Ecto neural progenitor cell (in vitro differentiated cells): ENCODE data around the gene NCBP1.
"Not testable (repeated sequence)": the region's sequence is repeated elsewhere in the genome, so short reads cannot be mapped to it uniquely, and the experiment has no call there.

ENCODE experiments used
- DNase-seq: peaks from one replicate; pipeline ENCODE4 v3.0.0-alpha.2; 2018; ENCODE audit warnings: low spot score

Gene NCBP1, protein sequence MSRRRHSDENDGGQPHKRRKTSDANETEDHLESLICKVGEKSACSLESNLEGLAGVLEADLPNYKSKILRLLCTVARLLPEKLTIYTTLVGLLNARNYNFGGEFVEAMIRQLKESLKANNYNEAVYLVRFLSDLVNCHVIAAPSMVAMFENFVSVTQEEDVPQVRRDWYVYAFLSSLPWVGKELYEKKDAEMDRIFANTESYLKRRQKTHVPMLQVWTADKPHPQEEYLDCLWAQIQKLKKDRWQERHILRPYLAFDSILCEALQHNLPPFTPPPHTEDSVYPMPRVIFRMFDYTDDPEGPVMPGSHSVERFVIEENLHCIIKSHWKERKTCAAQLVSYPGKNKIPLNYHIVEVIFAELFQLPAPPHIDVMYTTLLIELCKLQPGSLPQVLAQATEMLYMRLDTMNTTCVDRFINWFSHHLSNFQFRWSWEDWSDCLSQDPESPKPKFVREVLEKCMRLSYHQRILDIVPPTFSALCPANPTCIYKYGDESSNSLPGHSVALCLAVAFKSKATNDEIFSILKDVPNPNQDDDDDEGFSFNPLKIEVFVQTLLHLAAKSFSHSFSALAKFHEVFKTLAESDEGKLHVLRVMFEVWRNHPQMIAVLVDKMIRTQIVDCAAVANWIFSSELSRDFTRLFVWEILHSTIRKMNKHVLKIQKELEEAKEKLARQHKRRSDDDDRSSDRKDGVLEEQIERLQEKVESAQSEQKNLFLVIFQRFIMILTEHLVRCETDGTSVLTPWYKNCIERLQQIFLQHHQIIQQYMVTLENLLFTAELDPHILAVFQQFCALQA

DNA sequence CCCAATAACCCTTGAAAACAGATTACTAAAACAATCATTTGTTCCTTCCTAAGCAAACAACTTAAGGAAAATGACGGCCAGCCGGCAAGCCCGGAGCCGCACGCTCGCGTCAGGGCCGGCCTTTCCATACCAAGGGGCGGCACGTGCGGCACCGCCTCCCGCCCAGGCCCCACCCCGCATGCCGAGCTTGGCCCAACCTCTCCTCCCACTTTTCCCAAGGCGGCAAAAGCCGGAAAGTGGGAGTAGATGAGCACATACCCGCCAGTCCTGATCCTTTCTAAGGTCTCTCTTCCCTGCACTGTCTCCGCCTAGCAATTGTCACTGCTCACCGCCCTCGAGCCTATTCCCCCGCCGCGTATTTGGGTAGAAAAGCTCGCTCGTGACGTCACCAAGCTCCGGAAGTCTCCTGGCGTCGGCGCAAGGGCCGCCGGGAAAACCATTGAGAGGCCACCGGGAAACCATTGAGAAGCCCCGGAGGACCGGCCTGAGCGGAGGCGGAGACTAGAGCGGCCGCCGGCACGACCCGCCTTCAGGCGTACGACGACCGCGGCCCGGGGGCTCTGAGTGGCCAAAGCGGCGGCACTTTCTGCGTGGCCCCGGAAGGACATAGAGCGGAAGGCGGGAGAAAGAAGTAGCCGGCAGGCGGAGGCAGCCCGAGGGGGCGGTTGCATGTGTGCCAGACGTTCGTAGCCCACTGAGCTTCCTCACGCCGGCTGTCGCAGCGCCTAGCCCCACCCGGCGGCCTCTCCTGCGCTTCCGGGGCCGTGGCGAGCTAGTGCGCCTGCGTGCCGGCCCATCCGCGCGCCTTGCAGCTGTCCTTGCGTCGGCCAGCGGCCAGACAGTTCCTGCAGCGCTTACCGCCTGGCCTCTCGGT, at the start of gene NCBP1, which contains the start of gene TSTD2:
NCBP1 (plus strand) TSS at position 837 of the 874 bp plus-strand sequence. CDS start 61 bp downstream, outside the sequence.
TSTD2 (minus strand) TSS at position 384 of the 874 bp plus-strand sequence. CDS start 5,806 bp downstream, outside the sequence.
- DNase-seq: peak; percentile 97

DNA sequence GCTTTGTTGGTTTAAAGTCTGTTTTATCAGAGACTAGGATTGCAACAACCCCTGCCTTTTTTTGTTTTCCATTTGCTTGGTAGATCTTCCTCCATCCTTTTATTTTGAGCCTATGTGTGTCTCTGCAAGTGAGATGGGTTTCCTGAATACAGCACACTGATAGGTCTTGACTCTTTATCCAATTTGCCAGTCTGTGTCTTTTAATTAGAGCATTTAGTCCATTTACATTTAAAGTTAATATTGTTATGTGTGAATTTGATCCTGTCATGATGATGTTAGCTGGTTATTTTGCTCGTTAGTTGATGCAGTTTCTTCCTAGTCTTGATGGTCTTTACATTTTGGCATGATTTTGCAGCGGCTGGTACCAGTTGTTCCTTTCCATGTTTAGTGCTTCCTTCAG, 48.8 kb upstream of the NCBP1 start:
- DNase-seq: not testable (repeated sequence)

DNA sequence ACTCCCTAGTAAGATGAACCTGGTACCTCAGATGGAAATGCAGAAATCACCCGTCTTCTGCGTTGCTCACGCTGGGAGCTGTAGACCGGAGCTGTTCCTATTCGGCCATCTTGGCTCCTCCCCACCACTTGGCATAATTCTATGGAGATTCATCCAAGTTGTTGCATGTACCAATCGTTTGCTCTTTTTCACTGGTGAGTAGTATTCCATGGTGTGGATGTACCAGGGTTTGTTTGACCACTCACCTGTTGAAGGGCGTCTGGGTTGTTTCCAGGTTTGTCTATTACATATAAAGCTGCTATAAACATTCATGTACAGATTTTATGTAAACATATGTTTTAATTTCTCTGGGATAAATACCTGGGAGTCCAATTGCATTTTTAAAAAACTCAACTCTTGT, 46.7 kb upstream of the NCBP1 start:
- DNase-seq: not testable (repeated sequence)

DNA sequence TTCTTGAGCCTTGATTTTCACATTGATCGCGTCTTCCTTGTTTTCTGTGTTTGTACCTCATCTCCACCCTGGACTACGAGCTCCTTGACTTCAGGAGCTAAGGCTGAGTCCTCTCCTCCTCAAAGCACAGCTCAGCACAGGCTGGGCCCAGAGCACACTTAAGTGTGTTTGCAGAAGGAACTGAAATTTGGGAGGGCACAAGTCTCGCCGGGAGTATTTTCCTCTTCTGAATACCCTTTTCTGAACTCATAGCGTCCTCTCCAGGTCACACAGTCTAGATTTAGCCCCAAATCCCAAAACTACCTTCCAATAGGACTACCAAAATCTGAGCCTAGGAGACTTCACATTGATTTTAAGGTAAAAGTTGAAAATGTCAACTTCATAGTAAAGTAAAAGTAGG, 42.1 kb upstream of the NCBP1 start:
- DNase-seq: no peak

DNA sequence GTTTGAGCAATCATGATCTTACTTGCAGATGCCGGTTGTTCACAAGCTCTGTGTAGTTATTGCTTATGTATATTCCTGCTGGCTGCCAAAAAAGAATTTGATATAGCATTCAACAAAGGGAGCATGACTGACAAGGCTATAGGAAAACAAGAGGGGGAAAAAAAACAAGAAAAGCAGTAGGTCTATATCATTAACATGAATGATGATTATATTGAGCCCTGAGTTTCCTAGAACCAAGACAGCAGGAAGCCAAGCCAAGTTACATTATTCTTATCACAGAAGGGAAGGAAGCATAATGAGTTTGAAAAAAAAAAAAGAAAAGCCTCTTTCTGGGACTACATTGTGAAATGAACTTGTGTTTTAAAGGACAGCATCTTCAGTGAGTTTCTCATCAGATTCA, 41.5 kb upstream of the NCBP1 start:
- no peak for DNase-seq

DNA sequence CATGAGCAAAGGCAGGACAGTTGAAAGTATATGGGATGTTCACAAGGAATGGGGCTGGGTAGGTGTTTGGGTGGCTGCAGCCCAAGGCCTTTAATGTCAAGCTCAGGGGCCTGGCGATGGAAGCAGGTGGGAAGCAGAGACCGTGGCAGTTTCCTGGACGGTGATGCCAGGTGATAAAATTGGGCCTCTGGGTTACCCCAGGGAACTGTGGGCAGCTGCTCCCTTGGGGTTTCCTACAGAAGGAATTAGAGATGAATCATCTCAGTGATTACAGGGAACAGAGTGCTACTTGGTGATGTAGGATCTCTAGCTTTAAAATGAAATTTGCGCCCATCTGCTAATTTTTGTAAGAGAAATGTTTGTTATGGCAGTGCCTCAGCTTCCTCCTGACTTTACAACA, 39.7 kb upstream of the NCBP1 start:
- DNase-seq: no peak

DNA sequence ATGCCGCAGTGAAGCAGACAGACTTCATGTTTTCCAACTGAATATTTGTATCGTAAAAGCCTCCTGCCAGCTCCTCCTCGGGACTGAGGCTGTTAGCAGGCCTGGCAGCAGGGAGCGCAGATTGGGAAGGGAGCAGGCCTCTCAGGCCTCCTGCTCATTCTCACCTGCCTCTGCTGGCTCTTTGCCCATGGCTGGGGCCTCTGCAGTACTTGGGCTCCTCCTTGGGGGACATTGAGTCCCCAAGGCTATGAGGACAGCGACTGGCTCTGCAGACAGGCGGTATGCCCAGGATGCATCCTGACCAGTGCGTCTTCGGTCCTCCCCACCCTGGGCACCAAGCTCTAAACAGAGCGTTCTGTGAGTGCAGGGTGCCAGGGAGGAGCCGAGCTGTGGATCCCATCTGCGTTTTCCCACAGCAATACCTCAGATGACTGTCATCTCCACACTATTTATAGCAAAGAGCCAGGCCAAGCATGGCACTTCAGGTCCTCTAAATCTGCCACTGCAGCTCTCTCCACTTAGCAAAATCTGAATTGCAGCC, 39.2 kb upstream of the NCBP1 start:
- DNase-seq: no peak

DNA sequence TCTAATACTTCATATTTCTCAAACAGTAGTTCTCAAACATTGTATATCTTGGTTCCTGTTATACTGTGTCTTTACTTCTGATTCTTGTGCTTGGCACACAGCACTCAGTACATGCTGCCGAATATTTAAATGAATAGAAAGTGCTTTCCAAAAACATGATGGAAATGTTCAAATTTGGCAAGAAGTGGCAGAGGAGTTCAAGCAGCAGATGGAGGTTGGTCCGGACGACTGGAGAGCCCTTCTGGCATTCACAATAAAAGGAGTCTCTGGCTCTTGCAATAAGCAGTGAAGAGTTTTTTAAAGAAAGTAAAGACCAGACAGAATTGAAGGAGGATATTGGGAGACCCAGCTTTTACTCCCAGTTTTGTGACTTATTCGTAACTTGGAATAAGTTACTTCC, 36.7 kb upstream of the NCBP1 start:
- DNase-seq: no peak

DNA sequence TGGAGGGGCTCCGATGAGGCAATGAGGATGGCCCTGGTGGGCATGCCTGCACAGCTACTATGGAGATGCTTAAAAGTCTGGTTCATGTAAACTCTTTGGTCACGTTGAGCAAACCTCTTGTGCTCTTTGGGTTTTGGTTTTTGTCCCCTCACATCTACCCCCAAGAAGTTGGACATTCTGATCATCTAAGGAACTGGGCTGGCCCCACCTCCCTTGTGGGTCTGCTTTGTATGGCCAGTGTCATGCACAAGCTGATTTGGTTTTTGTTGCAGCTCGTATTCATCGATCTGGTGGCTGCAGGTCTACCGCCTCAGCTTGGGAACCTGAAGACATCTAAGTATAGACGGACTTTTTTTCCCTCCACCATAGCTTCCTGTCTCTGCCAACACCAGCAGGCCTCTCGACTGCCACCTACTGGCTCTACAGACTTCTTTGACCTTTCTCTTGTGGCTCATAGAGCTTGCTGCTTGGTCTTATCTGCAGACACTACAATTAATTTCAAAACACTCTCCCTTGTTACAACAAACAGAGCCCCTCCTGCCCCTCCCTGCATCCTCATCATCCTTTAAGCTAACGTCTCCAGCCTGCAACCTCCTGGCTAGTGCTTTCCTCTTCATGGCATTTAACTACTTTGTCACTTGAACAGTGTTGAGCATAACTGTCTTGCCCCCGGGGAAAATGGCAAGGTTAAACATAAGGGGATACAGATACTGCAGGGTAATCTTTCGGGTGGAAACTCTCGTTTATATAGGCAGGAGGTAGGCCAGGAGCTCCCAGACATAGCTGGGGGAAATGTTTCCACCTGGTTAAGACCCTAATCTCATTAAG, 34.9 kb upstream of the NCBP1 start:
- DNase-seq: peak; percentile 74

DNA sequence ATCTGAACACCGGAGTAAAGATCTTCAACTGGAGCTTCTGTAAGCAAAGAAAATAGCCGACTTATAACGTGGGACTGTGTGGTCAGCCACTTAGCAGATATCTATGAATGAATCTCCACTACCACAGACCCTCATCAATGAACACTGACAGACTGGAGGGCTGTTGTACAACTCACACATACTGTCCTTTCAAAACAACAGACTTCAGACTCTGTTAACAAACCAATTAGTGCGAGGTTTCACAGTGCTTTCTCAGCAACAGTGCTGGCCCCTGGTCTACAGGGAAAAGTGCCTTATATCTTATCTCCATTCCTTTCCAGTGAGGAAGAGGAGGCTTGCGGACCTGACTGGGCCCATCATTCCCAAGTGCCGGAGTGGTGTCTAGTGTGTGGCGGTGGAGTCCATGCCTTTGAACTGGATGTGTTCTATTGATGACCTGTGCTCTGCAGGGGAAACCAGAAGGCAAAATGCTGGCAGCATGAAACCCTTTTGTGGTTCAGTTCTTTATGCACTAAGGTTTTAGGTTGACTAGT, 34.2 kb upstream of the NCBP1 start:
- DNase-seq: no peak

DNA sequence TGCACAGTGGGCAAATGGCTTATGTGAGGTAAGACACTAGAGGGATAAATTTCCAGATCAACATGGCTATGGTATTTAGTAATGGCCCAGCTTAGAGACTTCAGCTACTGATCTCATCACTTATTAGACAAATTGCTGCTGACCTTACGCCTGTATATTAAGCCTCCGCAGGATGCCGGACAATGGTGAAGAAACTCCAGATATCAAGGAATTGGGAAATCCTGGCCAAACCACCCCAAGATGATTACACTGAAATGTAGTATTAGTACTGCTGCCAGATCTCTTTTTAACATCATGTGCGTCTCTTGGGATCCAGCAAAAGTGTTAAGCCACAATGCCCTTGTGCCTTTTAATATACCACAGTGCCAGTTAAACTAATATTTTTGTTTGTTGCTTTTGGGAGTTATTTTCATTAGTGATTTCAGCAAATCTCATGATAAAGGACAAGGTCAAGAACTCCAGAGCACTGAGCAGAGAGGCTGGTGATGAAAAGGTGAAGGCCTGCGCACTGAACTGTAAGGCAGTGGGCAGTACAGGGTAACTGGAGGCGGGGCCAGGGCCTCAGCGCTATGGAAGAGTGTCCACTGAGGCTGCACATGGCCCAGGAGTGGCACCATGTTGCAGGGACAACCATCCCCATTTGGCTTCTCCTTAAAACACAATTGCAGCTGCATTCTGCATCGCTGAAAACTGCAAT, 32.9 kb upstream of the NCBP1 start:
- no peak for DNase-seq

DNA sequence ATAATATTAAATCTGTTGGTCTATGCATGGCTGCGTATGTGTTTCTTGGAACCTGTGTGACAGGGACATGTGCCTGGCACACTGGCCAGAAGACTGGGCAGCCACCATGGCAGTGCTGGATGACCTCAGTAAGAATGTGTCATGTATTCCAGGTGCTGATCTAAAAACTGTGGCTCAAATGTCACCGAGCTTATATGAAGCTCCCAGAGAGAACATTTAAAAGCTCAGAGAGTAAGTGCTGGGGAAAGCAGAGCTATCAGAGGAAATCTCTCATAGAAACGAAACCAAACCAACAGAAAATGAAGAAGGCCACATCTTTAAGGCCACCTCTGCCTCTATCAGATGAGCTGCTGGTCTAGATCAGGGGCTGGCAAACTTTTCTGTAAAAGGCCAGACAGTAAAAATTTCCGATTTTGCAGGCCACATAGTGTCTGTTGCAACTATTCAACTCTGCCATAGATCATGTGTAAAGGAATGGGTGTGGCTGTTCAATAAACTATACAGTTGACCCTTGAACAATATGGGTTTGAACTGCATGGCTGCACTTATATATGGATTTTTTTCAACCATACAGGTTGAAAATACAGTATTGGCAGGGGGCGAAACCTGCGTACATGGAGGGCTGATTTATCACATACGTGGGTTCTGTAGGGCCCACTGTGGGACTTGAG, 32.3 kb upstream of the NCBP1 start:
- DNase-seq: no peak

DNA sequence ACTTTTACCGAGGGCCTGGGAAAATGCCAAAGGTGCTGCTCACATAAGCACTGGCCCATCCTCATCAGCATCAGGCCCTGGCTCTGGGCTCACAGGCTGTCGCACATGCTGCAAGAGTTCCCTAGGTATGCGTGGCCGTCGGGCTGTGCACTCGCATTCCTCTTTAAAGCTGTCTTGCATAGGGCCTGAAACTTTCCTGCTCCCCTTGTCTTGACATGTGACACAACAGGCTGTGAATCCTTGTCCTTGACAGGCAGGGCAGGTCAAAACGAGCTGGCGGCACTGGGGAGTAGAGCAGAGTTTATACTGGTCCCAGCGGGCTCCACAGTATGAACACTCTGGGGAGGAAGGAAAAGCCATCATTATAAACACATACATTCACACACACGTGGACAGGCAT, 31.2 kb upstream of the NCBP1 start:
- no peak for DNase-seq

DNA sequence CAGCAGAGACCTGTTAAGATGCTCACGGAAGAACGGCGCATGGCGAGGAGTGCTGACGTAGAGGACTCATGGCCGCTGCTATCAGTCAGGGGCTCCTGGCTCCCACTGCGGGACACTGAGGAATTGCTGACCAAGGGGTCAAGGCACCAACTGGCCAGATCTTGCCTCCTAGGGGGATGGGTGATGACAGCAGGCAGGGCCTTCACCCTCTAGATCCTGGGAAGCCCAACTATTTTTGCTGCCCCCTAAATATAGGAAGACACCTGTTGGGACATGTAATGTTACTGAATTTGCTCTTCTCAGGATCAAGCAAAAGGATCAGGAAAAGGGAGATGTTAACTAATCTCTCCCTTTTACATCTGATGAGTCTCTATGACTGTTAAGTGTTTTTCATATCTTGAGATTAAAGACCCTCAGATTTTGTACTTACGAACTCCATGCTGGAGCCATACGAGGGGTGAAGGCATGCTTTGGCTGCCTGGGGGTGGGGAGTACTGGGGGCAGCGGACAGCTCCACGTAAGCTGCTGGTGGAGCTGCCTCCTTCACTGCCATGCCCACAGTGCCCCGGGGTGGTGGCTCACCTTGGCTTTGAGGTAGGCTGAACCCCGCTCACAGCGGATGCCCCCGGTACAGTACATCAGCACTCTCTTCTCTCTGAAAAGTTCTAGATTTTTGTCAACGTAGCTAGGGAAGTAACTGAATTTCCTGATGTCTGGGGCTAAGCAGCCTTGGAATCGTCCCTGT, 28.5 kb upstream of the NCBP1 start:
- DNase-seq: no peak

DNA sequence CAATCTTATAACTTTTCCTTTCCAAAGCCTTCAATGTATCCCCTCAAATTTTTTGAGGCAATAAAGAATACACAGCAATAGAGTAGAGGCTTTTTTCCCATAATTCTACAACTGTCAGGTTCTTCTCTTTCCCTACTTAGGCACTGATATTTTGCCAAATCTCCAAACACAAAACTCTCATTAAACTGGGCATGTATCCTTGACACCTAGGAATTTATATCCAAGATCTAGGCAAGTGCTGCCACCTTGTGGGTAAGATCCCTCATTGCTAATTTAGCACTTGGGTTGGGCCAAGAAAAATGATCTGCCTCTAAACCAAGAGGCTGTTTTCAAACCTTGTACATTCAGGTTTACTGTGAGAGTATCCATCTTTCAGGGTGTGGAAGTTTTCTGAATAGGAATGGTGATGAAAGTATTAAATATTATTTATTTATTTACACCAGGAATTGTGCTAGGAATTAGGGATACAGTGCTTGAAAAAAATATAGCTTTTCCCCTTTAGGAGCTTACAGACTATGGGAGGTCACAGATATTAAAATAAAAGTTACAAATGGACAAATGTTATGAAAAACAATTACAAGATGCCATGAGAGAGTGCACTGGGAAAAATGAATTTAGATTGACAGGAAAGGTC, 18.1 kb upstream of the NCBP1 start:
- DNase-seq: no peak

DNA sequence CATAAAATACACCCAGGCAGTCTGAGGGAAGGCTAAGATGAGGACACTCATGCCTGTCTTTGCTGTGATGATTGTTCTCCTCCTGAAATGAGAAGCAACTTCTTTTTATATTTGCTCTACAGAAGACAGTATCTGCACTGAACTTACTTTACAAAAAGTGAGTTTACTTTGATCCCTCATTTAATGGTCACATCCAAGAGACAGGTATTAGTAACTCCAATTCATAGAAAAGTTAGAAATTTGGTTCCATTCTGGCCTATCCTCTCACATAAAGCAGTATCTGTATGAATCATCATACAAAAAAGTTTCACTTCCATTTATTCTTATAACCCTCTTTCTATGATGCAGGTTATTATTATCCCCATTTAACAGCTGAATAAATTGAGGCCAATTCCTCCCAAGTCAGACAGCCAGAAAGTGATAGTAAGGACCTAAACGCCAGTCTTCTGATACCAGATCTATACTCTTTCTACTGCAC, 15.6 kb upstream of the NCBP1 start:
- DNase-seq: no peak

DNA sequence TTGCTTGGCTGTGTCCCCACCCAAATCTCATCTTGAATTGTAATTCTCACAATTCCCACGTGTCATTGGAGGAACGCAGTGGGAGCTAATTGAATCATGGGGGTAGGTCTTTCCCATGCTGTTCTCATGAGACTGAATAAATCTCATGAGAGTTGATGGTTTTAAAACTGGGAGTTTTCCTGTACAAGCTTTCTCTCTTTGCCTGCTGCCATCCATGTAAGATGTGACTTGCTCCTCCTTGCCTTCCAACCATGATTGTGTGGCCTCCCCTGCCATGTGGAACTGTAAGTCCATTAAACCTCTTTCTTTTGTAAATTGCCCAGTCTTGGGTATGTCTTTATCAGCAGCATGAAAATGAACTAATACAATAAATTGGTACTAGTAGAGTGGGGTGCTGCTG, 13.6 kb upstream of the NCBP1 start:
- not testable (repeated sequence) for DNase-seq

DNA sequence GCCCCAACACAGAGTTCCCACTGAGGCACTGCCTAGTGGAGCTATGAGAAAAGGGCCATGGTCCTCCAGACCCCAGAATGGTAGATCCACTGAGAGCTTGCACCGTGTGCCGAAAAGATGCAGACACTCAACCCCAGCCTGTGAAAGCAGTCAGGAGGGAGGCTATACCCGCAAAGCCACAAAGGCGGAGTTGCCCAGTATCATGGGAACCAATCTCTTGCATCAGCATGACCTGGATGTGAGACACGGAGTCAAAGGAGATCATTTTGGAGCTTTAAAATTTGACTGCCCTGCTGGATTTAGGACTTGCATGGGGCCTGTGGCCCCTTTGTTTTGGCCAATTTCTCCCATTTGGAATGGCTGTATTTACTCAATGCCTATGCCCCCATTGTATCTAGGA, 11.1 kb upstream of the NCBP1 start:
- DNase-seq: not testable (repeated sequence)
